SK-N-SH (cell line): ENCODE data around the gene CLDN19. TPM values are rescaled to one million over a fixed set of nuclear protein-coding genes. Genes with fewer than 3 reads are reported as not detected.
A peak's percentile ranks its signal among the peaks of the same experiment; 100 is the strongest.

Source experiments
- CTCF ChIA-PET: fragments of 300-600, 350-600 bp; formaldehyde crosslinking; extraction: SDS; loops from one replicate; lab custom pipeline; 2021; lab: Yijun Ruan, JAX
- POLR2A ChIA-PET: fragments of 350-600 bp; sonication (Branson Sonifier 250); formaldehyde crosslinking; extraction: SDS; loops from one replicate; lab custom pipeline; 2020; ENCODE audit warnings: antibody characterized with exemption, inconsistent platforms; lab: Yijun Ruan, JAX
- DNase-seq: peaks from one replicate; pipeline ENCODE4 v3.0.0; 2012
- H2AFZ ChIP-seq: fragments of 200-600 bp; sonication (generic); 2 replicates; pipeline ENCODE4 v1.8.1; 2016; ENCODE audit warnings: antibody characterized with exemption, mild to moderate bottlenecking, low read depth
- H3F3A ChIP-seq: fragments of 200-600 bp; sonication (generic); replicated peaks from 2 replicates; pipeline ENCODE3; 2016; ENCODE audit warnings: antibody characterized with exemption, mild to moderate bottlenecking; ENCODE audit not compliant: insufficient read depth
- H3K27ac ChIP-seq, 2 experiments: fragments of 200-500 bp in 1 of 2; fragments of 200-600 bp in 1 of 2; sonication (Bioruptor generic) in 1 of 2; sonication (generic), shearing (Covaris generic) in 1 of 2; 2 replicates each; pipeline versions ENCODE4 v1.5.1 to v1.6.1; 2014 to 2016; ENCODE audit warnings: low read depth in 2 of 2, inconsistent platforms in 1 of 2, low read length in 1 of 2, mild to moderate bottlenecking in 1 of 2, mixed read lengths in 1 of 2
- H3K27me3 ChIP-seq: fragments of 200-600 bp; sonication (generic), shearing (Covaris generic); 2 replicates; pipeline ENCODE4 v1.6.1; 2016; ENCODE audit warnings: mixed run types; ENCODE audit not compliant: insufficient read depth
- H3K36me3 ChIP-seq, 2 experiments: fragments of 200-500 bp in 1 of 2; fragments of 200-600 bp in 1 of 2; sonication (Bioruptor generic) in 1 of 2; sonication (generic) in 1 of 2; replicated peaks in 1 of 2; 2 replicates each; pipeline versions ENCODE3 to v1.5.1; 2014 to 2016; ENCODE audit warnings: low read length in 1 of 2, mild to moderate bottlenecking in 1 of 2; ENCODE audit not compliant: insufficient read depth in 2 of 2, control insufficient read depth in 1 of 2
- H3K4me1 ChIP-seq, 2 experiments: fragments of 200-500 bp in 1 of 2; fragments of 200-600 bp in 1 of 2; sonication (Bioruptor generic) in 1 of 2; sonication (generic), shearing (Covaris generic) in 1 of 2; 2 replicates each; pipeline versions ENCODE4 v1.5.1 to v1.6.1; 2014 to 2016; ENCODE audit warnings: low read depth in 1 of 2, low read length in 1 of 2, mixed run types in 1 of 2; ENCODE audit not compliant: insufficient read depth in 2 of 2, control insufficient read depth in 1 of 2
- H3K4me2 ChIP-seq: fragments of 200-600 bp; sonication (generic), shearing (Covaris generic); 2 replicates; pipeline ENCODE4 v1.6.1; 2017; ENCODE audit warnings: mixed run types
- H3K4me3 ChIP-seq, 2 experiments: fragments of 200-500 bp in 1 of 2; fragments of 200-600 bp in 1 of 2; sonication (Bioruptor generic) in 1 of 2; sonication (generic), shearing (Covaris generic) in 1 of 2; 2 replicates each; pipeline versions ENCODE4 v1.5.1 to v1.8.1; 2014 to 2016; ENCODE audit warnings: low read depth in 2 of 2, inconsistent platforms in 1 of 2, low read length in 1 of 2, mild to moderate bottlenecking in 1 of 2, mixed read lengths in 1 of 2, moderate library complexity in 1 of 2
- H3K79me2 ChIP-seq: fragments of 200-600 bp; sonication (generic); 2 replicates; pipeline ENCODE4 v1.8.1; 2017; ENCODE audit warnings: mild to moderate bottlenecking; ENCODE audit not compliant: insufficient read depth
- H3K9ac ChIP-seq: fragments of 200-600 bp; sonication (generic); 2 replicates; pipeline ENCODE4 v1.6.1; 2017; ENCODE audit warnings: mixed run types
- H3K9me2 ChIP-seq: fragments of 200-600 bp; sonication (generic); 2 replicates; pipeline ENCODE4 v1.6.1; 2017; ENCODE audit warnings: mixed run types
- H3K9me3 ChIP-seq: fragments of 200-600 bp; sonication (generic); 2 replicates; pipeline ENCODE4 v1.6.1; 2017; ENCODE audit warnings: mixed run types, mild to moderate bottlenecking, moderate library complexity
- H4K20me1 ChIP-seq: fragments of 200-600 bp; sonication (generic); 2 replicates; pipeline ENCODE4 v1.6.1; 2017; ENCODE audit warnings: mild to moderate bottlenecking, mixed run types; ENCODE audit not compliant: insufficient read depth
- ELF1 ChIP-seq: IDR thresholded peaks from 2 replicates; pipeline ENCODE4 v1.4.0; 2012
- FOXJ3 ChIP-seq: sonication (generic); formaldehyde crosslinking; IDR thresholded peaks from 2 replicates; pipeline ENCODE4 v1.5.1; 2020; ENCODE audit warnings: mild to moderate bottlenecking, missing genetic modification reagents
- GABPA ChIP-seq: IDR thresholded peaks from 2 replicates; pipeline ENCODE4 v1.4.0; 2012; ENCODE audit warnings: low read depth, mild to moderate bottlenecking
- IRF3 ChIP-seq: fragments of 150-350 bp; IDR thresholded peaks from 2 replicates; pipeline ENCODE4 v1.6.1; 2016; ENCODE audit warnings: mild to moderate bottlenecking, low read depth, low read length
- MEF2A ChIP-seq: IDR thresholded peaks from 2 replicates; pipeline ENCODE4 v1.4.0; 2012; ENCODE audit warnings: low read depth, borderline replicate concordance
- MXI1 ChIP-seq: IDR thresholded peaks from 2 replicates; pipeline ENCODE4 v1.6.1; 2012; ENCODE audit warnings: mild to moderate bottlenecking, low read depth, low read length, improper control_type of control experiment
- NRF1 ChIP-seq: IDR thresholded peaks from 2 replicates; pipeline ENCODE4 v1.6.1; 2012; ENCODE audit warnings: low read depth, mild to moderate bottlenecking, low read length
- POLR2AphosphoS5 ChIP-seq: IDR thresholded peaks from 2 replicates; pipeline ENCODE4 v1.6.1; 2012; ENCODE audit warnings: low read depth, low read length
- SIN3A ChIP-seq: IDR thresholded peaks from 2 replicates; pipeline ENCODE4 v1.6.1; 2012; ENCODE audit warnings: low read depth, mild to moderate bottlenecking, low read length, moderate library complexity, borderline replicate concordance
- TAF1 ChIP-seq: IDR thresholded peaks from 2 replicates; pipeline ENCODE4 v1.6.1; 2012; ENCODE audit warnings: low read depth, mild to moderate bottlenecking, low read length, moderate library complexity, borderline replicate concordance
- YY1 ChIP-seq: IDR thresholded peaks from 2 replicates; pipeline ENCODE4 v1.4.0; 2012; ENCODE audit warnings: low read depth, mild to moderate bottlenecking
- WGBS: methylation state at CpG from one replicate; pipeline ENCODE4 v1.1.6; 2017; ENCODE audit warnings: low lambda C conversion rate; 5-methylcytosine and 5-hydroxymethylcytosine counted together
- polyA plus RNA-seq, 3 experiments: library from polyadenylated mRNA; depleted of rRNA; stranded (reverse); fragments of >200 nt; gene quantifications; 2 replicates each; pipeline ENCODE4 v1.2.3, GENCODE V29; 2012
- TF ChIP-seq, protein P1 (sequence below): IDR thresholded peaks from 2 replicates; pipeline ENCODE4; 2012

Gene CLDN19
- polyA plus RNA-seq, 1 of the 3 experiments (the other 2 are of a cell fraction), result not detected

- no peaks in the 10 kb centered on the region for H3K27me3 ChIP-seq
Measured at GRCh38 chr1:42766741-42767509, 26.9 kb upstream of the CLDN19 start, which contains the start of the genes C1orf50 and P3H1. Gene C1orf50 (plus strand): TSS chr1:42767249. CDS start chr1:42767312, 63 bp downstream. Gene P3H1 (minus strand): TSS chr1:42767028. CDS start chr1:42766971, 57 bp downstream.

More at GRCh38 chr1:42766741-42767509, 26.9 kb upstream of the CLDN19 start, which contains the start of the genes C1orf50 and P3H1:
- Histone ChIP-seq H3K9ac (peak within 1 kb of the TSS; percentile 88), H3K4me1 (peaks cover 4 to 12% of the 10 kb centered on the region in 2 experiments; a peak in 2 of 4 replicates), H4K20me1 (peaks cover 15% of the 10 kb centered on the region), H3F3A (peaks cover 14% of the 10 kb centered on the region), H3K27ac (peak within 1 kb of the TSS; percentile 75 to 84), H3K79me2 (peaks cover 97% of the 10 kb centered on the region), H3K9me2 (no peaks in the 10 kb centered on the region), H3K4me2 (peak within 1 kb of the TSS; percentile 87), H3K36me3 (peaks cover 5 to 16% of the 10 kb centered on the region in 2 experiments), H2AFZ (peak within 1 kb of the TSS; percentile 68; the same call in 1 of the 2 replicates), H3K9me3 (no peaks in the 10 kb centered on the region), H3K4me3 (peak within 1 kb of the TSS; percentile 77 to 91)
- CTCF ChIA-PET, result interaction anchor here (0.6 to 10.1 kb wide), 16 partner anchors 10 to 465 kb away, joined by 3 to 75 read pairs (median 3); partner anchors contain the start of genes YBX1 and ZNF691
- DNase-seq, result peak; percentile 97
- TF ChIP-seq YY1 (peak; percentile 82; the same call in 1 of the 2 replicates), FOXJ3 (CRISPR knock-in tag) (no peak), GABPA (peak; percentile 8; the same call in 1 of the 2 replicates), TAF1 (peak; percentile 78), ELF1 (peak; percentile 43; the same call in 1 of the 2 replicates), IRF3 (no peak), SIN3A (peak; percentile 45; the same call in 1 of the 2 replicates), POLR2AphosphoS5 (peak; percentile 92), MXI1 (peak; percentile 53), NRF1 (peak; percentile 92), MEF2A (no peak)
- TF ChIP-seq, protein P1, sequence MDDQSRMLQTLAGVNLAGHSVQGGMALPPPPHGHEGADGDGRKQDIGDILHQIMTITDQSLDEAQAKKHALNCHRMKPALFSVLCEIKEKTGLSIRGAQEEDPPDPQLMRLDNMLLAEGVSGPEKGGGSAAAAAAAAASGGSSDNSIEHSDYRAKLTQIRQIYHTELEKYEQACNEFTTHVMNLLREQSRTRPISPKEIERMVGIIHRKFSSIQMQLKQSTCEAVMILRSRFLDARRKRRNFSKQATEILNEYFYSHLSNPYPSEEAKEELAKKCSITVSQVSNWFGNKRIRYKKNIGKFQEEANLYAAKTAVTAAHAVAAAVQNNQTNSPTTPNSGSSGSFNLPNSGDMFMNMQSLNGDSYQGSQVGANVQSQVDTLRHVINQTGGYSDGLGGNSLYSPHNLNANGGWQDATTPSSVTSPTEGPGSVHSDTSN, result no peak
- WGBS, result 0% methylated on average over 4 of the region's 82 CpGs
- POLR2A ChIA-PET, result interaction anchor here (0.6 to 2.0 kb wide), 7 partner anchors 17 to 347 kb away, joined by 3 to 11 read pairs (median 4); partner anchors contain the start of genes TMEM269 and YBX1
